Inferior parietal cortex (tissue), 1 donor: ENCODE measurements around the gene KIF4A.

Experiments used
- DNase-seq: peaks from one replicate; pipeline ENCODE4 v3.0.0-alpha.2; 2016; ENCODE audit errors: extremely low spot score

Gene KIF4A

GRCh38 chrX:70437921-70438665, 148.2 kb downstream of the KIF4A start:
- DNase-seq, result no peak

GRCh38 chrX:70439016-70439415, 149.1 kb downstream of the KIF4A start:
- DNase-seq, result no peak

GRCh38 chrX:70442224-70442623, 152.3 kb downstream of the KIF4A start:
- no peak for DNase-seq

- DNase-seq, result peak; percentile 55
Observed at GRCh38 chrX:70444326-70444945, 154.5 kb downstream of the KIF4A start, which contains the start of gene DLG3. Gene DLG3, plus strand, starts transcription at chrX:70444835. Its CDS starts 367 bp downstream, at chrX:70445202.

- no peak for DNase-seq
Observed at GRCh38 chrX:70444946-70445656, 155.2 kb downstream of the KIF4A start.

- no peak for DNase-seq
Observed at GRCh38 chrX:70445951-70446350, 156.0 kb downstream of the KIF4A start.

GRCh38 chrX:70446380-70447350, 156.8 kb downstream of the KIF4A start:
- DNase-seq, result no peak

GRCh38 chrX:70449457-70449966, 159.6 kb downstream of the KIF4A start:
- no peak for DNase-seq

GRCh38 chrX:70452143-70452733, 162.3 kb downstream of the KIF4A start:
- DNase-seq, result peak; percentile 34

- DNase-seq, result no peak
Observed at GRCh38 chrX:70453024-70453618, 163.2 kb downstream of the KIF4A start.

- no peak for DNase-seq
Observed at GRCh38 chrX:70454441-70455365, 164.8 kb downstream of the KIF4A start.

GRCh38 chrX:70455366-70456202, 165.7 kb downstream of the KIF4A start:
- no peak for DNase-seq

GRCh38 chrX:70456256-70456655, 166.4 kb downstream of the KIF4A start:
- no peak for DNase-seq

- no peak for DNase-seq
Observed at GRCh38 chrX:70461026-70461425, 171.1 kb downstream of the KIF4A start.

- no peak for DNase-seq
Observed at GRCh38 chrX:70464051-70464450, 174.1 kb downstream of the KIF4A start.

- no peak for DNase-seq
Observed at GRCh38 chrX:70466968-70467367, 177.1 kb downstream of the KIF4A start.

- DNase-seq, result no peak
Observed at GRCh38 chrX:70468709-70469108, 178.8 kb downstream of the KIF4A start.
